PC-3 (cell line): ENCODE measurements around the gene ZNF423.

Experiments used
- CTCF ChIP-seq: fragments of 300-600 bp; sonication (generic); conservative IDR thresholded peaks from 2 replicates; pipeline ENCODE4 v1.5.1; 2017; ENCODE audit warnings: antibody characterized with exemption, low read depth, mild to moderate bottlenecking, low read length
- EZH2phosphoT487 ChIP-seq: fragments of 300-600 bp; sonication (generic); IDR thresholded peaks from 2 replicates; pipeline ENCODE4 v1.6.1; 2018; ENCODE audit warnings: mild to moderate bottlenecking, antibody characterized with exemption, low read length, borderline replicate concordance

GRCh38 chr16:49497466-49497865 is 358.4 kb downstream of the ZNF423 start:
- TF ChIP-seq CTCF, result no peak
- TF ChIP-seq EZH2phosphoT487, result no peak
